Esophagus muscularis mucosa (tissue), 4 donors: ENCODE measurements around the gene ASF1B. TPM values are rescaled to one million over a fixed set of nuclear protein-coding genes. Genes with fewer than 3 reads are reported as not detected.

Experiments used
- DNase-seq: peaks from one replicate; pipeline ENCODE4 v3.0.0-alpha.2; 2017; ENCODE audit errors: extremely low spot score
- H3K27ac ChIP-seq, 4 donors: fragments of 200-600 bp; sonication (generic); replicated peaks in 1 of 4; 1 replicate in 3 of 4; 2 replicates in 1 of 4; pipeline ENCODE4 v1.5.1; 2016 to 2019; ENCODE audit warnings: mild to moderate bottlenecking in 1 of 4
- H3K27me3 ChIP-seq, 4 donors: fragments of 200-600 bp; sonication (generic); one replicate each; pipeline versions ENCODE4 v1.5.1 to v1.6.0; 2016 to 2019
- H3K36me3 ChIP-seq, 4 donors: fragments of 200-600 bp; sonication (generic); one replicate each; pipeline ENCODE4 v1.5.1; 2016 to 2019
- H3K4me1 ChIP-seq, 4 donors: fragments of 200-600 bp; sonication (generic); one replicate each; pipeline ENCODE4 v1.5.1; 2016 to 2019
- H3K4me3 ChIP-seq, 4 donors: fragments of 200-600 bp; sonication (generic); 1 replicate in 2 of 4; 2 replicates in 2 of 4; pipeline ENCODE4 v1.5.1; 2016 to 2019; ENCODE audit warnings: mild to moderate bottlenecking in 4 of 4, moderate library complexity in 1 of 4
- H3K9me3 ChIP-seq, 4 donors: fragments of 200-600 bp; sonication (generic); 1 replicate in 3 of 4; 2 replicates in 1 of 4; pipeline ENCODE4 v1.5.1; 2016 to 2019
- CTCF ChIP-seq, 3 experiments: fragments of 200-600 bp in 2 of 3; fragments of 450-650 bp in 1 of 3; sonication (generic) in 2 of 3; IDR thresholded peaks; one replicate each; pipeline ENCODE4 v1.5.1; 2017 to 2019; ENCODE audit warnings: antibody characterized with exemption in 3 of 3, mild to moderate bottlenecking in 2 of 3, moderate library complexity in 1 of 3
- EP300 ChIP-seq: sonication (generic); formaldehyde crosslinking; IDR thresholded peaks from one replicate; pipeline ENCODE4 v1.6.1; 2017; ENCODE audit warnings: antibody characterized with exemption
- POLR2A ChIP-seq: fragments of 450-650 bp; IDR thresholded peaks from one replicate; pipeline ENCODE4 v1.6.1; 2017; ENCODE audit warnings: antibody characterized with exemption, moderate library complexity, mild to moderate bottlenecking, low read depth
- POLR2AphosphoS5 ChIP-seq, 2 donors: sonication (generic); formaldehyde crosslinking; IDR thresholded peaks; one replicate each; pipeline ENCODE4 v1.6.1; 2017; ENCODE audit warnings: antibody characterized with exemption in 2 of 2
- WGBS: methylation state at CpG from one replicate; pipeline ENCODE4 v1.1.5; 2018; 5-methylcytosine and 5-hydroxymethylcytosine counted together
- intact Hi-C: fragments of 100-400 bp; cut with DNase I; formaldehyde crosslinking; loops from one replicate; pipeline ENCODE4 v1.15.1; 2023
- total RNA-seq, 4 donors: library from RNA; depleted of rRNA; stranded (reverse); fragments of >200 nt; gene quantifications; one replicate each; pipeline versions ENCODE4 v1.1.0 to v1.2.1, GENCODE V29; 2016

Gene ASF1B
- total RNA-seq, 4 donors from 2014 or later = 0.63 to 1.3 (median 0.65) TPM; not detected in 1

DNA sequence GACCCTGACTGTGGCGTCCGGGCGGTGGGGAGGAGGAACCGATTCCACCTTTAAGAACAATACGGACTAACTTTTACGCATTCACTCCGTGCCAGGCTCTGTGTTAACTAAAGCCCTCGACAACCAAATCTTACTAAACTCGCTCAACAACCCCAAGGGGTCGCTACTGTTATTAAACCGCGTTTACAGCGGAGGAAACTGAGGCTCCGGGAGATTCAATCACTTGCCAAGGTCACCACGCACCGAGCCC, 47.1 kb downstream of the ASF1B start:
- Histone ChIP-seq H3K27me3 (no peaks in the 10 kb centered on the region), H3K9me3 (peaks cover 0 to 10% (median 7%) of the 10 kb centered on the region in 4 donors), H3K4me1 (peaks cover 16 to 37% (median 22%) of the 10 kb centered on the region in 4 donors), H3K4me3 (peak overlapping the region; percentile 72 to 80 (median 75)), H3K36me3 (peaks cover 8 to 29% (median 18%) of the 10 kb centered on the region in 4 donors), H3K27ac (peak overlapping the region; percentile 64 to 95 (median 94))
- no peak for TF ChIP-seq POLR2AphosphoS5 (IDR thresholded peaks at IDR 0.05)
- TF ChIP-seq POLR2A = no peak
- no peak for TF ChIP-seq CTCF (IDR thresholded peaks at IDR 0.05)
- no peak for TF ChIP-seq EP300
- DNase-seq = no peak
- intact Hi-C loops = no loop called here
- WGBS = 20% methylated on average over 11 of the region's 16 CpGs

- H3K36me3 ChIP-seq = peaks cover 8 to 29% (median 18%) of the 10 kb centered on the region in 4 donors
- H3K4me3 ChIP-seq = peak overlapping the region; percentile 72 to 80 (median 75)
- no peaks in the 10 kb centered on the region for H3K27me3 ChIP-seq
- peaks cover 16 to 37% (median 22%) of the 10 kb centered on the region in 4 donors for H3K4me1 ChIP-seq
- DNase-seq = no peak
- TF ChIP-seq POLR2AphosphoS5 (IDR thresholded peaks at IDR 0.05) (no peak), CTCF (IDR thresholded peaks at IDR 0.05) (no peak), EP300 (no peak), POLR2A (no peak)
- intact Hi-C loops = no loop called here
- peak overlapping the region in 3 of 4 donors; percentile 94 to 95 (median 94) for H3K27ac ChIP-seq
- peaks cover 0 to 10% (median 7%) of the 10 kb centered on the region in 4 donors for H3K9me3 ChIP-seq
- WGBS = 81% methylated on average over 21 of the region's 30 CpGs
Measured at GRCh38 chr19:14088634-14089411, 47.6 kb downstream of the ASF1B start.

DNA sequence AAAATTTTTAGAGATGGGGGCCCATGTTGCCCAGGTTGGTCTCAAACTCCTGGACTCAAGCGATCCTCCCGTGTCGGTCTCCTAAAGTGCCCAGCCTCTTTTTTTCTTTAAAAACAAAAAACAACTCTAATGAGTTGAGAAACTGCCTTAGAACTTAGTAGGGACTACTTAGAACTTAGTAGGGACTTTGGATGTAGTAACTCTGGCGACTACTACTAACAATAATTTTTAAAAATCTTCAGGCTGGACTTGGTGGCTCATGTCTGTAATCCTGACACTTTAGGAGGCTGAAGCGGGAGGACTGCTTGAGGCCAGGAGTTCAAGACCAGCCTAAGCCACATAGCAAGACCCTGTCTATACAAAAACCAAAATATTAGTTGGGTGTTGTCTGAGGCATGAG, 50.3 kb downstream of the ASF1B start:
- intact Hi-C loops = no loop called here
- Histone ChIP-seq H3K4me3 (no peak overlapping the region), H3K4me1 (peaks cover 22 to 44% (median 29%) of the 10 kb centered on the region in 4 donors), H3K9me3 (no peaks in the 10 kb centered on the region), H3K27ac (no peak overlapping the region), H3K36me3 (peaks cover 8 to 24% (median 18%) of the 10 kb centered on the region in 4 donors), H3K27me3 (no peaks in the 10 kb centered on the region)
- 92% methylated on average over 5 of the region's 5 CpGs for WGBS
- no peak for DNase-seq
- TF ChIP-seq CTCF (IDR thresholded peaks at IDR 0.05) (no peak), POLR2AphosphoS5 (IDR thresholded peaks at IDR 0.05) (no peak), POLR2A (no peak), EP300 (no peak)

DNA sequence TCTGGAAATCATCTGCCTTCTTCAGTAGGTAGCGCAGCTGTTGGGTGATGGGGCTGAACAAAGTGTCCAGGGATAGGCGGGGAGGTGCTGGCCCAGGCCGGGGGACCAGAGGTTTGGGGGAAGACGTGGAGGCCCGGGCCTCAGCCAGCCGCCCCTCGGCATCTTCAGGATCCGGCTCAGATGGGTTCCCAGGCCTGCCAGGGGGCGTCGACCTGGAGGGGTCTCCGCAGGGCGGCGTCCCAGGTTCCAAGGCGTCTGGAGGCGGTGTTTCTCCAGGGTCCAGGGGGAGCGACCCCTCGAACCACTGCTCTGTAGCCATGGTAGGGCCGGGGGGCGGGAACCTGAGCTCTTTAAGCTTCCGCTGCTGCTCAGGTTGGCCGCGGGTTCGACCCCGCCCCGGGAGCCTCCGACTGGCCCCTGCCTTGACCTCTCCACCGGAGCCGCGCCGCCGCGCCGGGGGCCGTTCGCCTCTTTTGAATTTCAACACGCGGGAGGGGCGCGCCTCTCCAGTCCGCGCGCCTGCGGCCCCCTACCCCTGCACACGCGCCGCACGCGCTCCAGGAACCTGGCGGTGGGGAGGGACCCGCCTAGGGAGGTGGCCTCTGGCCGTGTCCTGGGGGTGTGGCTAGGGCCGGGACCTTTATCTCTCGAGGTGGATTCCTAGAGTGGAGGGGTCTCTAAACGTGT, 50.9 kb downstream of the ASF1B start, which contains the start of gene C19orf67:
Gene C19orf67 (minus strand): TSS at position 475 of the 687 bp plus-strand sequence. CDS start 156 bp downstream, at position 319.
- H3K4me3 ChIP-seq = no peak within 1 kb of the TSS
- peaks cover 25 to 50% (median 33%) of the 10 kb centered on the region in 4 donors for H3K4me1 ChIP-seq
- H3K27me3 ChIP-seq = no peaks in the 10 kb centered on the region
- intact Hi-C loops = no loop called here
- H3K36me3 ChIP-seq = peaks cover 8 to 24% (median 18%) of the 10 kb centered on the region in 4 donors
- 75% methylated on average over 20 of the region's 54 CpGs for WGBS
- no peak for TF ChIP-seq POLR2AphosphoS5 (IDR thresholded peaks at IDR 0.05)
- TF ChIP-seq POLR2A = no peak
- no peak for TF ChIP-seq CTCF (IDR thresholded peaks at IDR 0.05)
- TF ChIP-seq EP300 = no peak
- no peak within 1 kb of the TSS for H3K27ac ChIP-seq
- DNase-seq = no peak
- H3K9me3 ChIP-seq = no peaks in the 10 kb centered on the region
